ENCODE measurements around the gene KCNJ5.

DNA sequence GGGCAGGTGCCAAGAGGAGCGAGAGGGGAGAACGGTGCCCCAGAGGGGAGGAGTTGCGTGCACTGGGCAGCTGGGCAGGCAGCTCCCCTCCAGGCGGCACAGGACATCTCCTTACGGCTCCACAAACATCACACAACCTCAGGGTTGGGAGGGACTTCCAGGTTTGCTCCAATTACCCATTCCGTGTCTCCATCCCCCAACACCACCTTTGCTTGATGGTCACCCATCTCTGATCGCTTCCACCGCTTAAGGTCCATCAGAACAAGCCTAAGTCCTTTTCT, 66.0 kb downstream of the KCNJ5 start:
- TF ChIP-seq, protein P1, sequence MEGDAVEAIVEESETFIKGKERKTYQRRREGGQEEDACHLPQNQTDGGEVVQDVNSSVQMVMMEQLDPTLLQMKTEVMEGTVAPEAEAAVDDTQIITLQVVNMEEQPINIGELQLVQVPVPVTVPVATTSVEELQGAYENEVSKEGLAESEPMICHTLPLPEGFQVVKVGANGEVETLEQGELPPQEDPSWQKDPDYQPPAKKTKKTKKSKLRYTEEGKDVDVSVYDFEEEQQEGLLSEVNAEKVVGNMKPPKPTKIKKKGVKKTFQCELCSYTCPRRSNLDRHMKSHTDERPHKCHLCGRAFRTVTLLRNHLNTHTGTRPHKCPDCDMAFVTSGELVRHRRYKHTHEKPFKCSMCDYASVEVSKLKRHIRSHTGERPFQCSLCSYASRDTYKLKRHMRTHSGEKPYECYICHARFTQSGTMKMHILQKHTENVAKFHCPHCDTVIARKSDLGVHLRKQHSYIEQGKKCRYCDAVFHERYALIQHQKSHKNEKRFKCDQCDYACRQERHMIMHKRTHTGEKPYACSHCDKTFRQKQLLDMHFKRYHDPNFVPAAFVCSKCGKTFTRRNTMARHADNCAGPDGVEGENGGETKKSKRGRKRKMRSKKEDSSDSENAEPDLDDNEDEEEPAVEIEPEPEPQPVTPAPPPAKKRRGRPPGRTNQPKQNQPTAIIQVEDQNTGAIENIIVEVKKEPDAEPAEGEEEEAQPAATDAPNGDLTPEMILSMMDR (conservative IDR thresholded peaks at IDR 0.05; ENCODE audit: low read depth, low read length), result no peak
- no peak for TF ChIP-seq POLR2A (IDR thresholded peaks at IDR 0.05; ENCODE audit: low read depth, low read length)
- TF ChIP-seq, protein P2, sequence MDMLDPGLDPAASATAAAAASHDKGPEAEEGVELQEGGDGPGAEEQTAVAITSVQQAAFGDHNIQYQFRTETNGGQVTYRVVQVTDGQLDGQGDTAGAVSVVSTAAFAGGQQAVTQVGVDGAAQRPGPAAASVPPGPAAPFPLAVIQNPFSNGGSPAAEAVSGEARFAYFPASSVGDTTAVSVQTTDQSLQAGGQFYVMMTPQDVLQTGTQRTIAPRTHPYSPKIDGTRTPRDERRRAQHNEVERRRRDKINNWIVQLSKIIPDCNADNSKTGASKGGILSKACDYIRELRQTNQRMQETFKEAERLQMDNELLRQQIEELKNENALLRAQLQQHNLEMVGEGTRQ (IDR thresholded peaks at IDR 0.05; ENCODE audit: low read depth, low read length), result no peak
- no peak for TF ChIP-seq RFX5 (IDR thresholded peaks at IDR 0.05; ENCODE audit: low read depth, low read length)
- TF ChIP-seq, protein P3, sequence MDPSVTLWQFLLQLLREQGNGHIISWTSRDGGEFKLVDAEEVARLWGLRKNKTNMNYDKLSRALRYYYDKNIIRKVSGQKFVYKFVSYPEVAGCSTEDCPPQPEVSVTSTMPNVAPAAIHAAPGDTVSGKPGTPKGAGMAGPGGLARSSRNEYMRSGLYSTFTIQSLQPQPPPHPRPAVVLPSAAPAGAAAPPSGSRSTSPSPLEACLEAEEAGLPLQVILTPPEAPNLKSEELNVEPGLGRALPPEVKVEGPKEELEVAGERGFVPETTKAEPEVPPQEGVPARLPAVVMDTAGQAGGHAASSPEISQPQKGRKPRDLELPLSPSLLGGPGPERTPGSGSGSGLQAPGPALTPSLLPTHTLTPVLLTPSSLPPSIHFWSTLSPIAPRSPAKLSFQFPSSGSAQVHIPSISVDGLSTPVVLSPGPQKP (IDR thresholded peaks at IDR 0.05; ENCODE audit: borderline replicate concordance, low read depth, low read length), result no peak
- no peak for TF ChIP-seq MAFK (IDR thresholded peaks at IDR 0.05; ENCODE audit: low read depth, low read length)
- no peak for TF ChIP-seq MAZ (IDR thresholded peaks at IDR 0.05; ENCODE audit: borderline replicate concordance, low read depth, low read length)
- TF ChIP-seq CEBPB (IDR thresholded peaks at IDR 0.05; ENCODE audit: low read depth, low read length), result no peak
- TF ChIP-seq MXI1 (IDR thresholded peaks at IDR 0.05; ENCODE audit: borderline replicate concordance, low read depth, low read length), result no peak
- no peak for TF ChIP-seq CHD1 (IDR thresholded peaks at IDR 0.05; ENCODE audit: low read depth, low read length)
